HS-5 (cell line): Measurements from ENCODE around the gene FOSB.
"Not testable (repeated sequence)": the region's sequence is repeated elsewhere in the genome, so short reads cannot be mapped to it uniquely, and the experiment has no call there.

Experiments used
- DNase-seq: peaks from one replicate; pipeline ENCODE4 v3.0.0-alpha.2; 2012; ENCODE audit warnings: low read depth

Gene FOSB

GRCh38 chr19:45467456-45468158 is at the start of gene FOSB:
TSS of gene FOSB (plus strand) at chr19:45467996. CDS start at chr19:45468587, 591 bp downstream.
- peak; percentile 85 for DNase-seq

- no peak for DNase-seq
Measured at GRCh38 chr19:45418802-45419201, 49.0 kb upstream of the FOSB start.

- DNase-seq: no peak
Measured at GRCh38 chr19:45419396-45419795, 48.4 kb upstream of the FOSB start.

GRCh38 chr19:45419895-45420294 is 47.9 kb upstream of the FOSB start:
- DNase-seq: no peak

- no peak for DNase-seq
Measured at GRCh38 chr19:45420356-45420755, 47.4 kb upstream of the FOSB start.

- no peak for DNase-seq
Measured at GRCh38 chr19:45420871-45421270, 46.9 kb upstream of the FOSB start.

GRCh38 chr19:45421947-45422498 is 45.8 kb upstream of the FOSB start:
- no peak for DNase-seq

- DNase-seq: no peak
Measured at GRCh38 chr19:45423033-45423588, 44.7 kb upstream of the FOSB start.

GRCh38 chr19:45423589-45424190 is 44.1 kb upstream of the FOSB start, which contains the start of gene ERCC1:
TSS of gene ERCC1 (minus strand) at chr19:45423917. CDS start at chr19:45423374, 543 bp downstream.
- peak; percentile 86 for DNase-seq

GRCh38 chr19:45424191-45425058 is 43.4 kb upstream of the FOSB start:
- peak; percentile 92 for DNase-seq

- no peak for DNase-seq
Measured at GRCh38 chr19:45428384-45429231, 39.2 kb upstream of the FOSB start.

GRCh38 chr19:45429896-45430295 is 37.9 kb upstream of the FOSB start:
- not testable (repeated sequence) for DNase-seq

GRCh38 chr19:45431008-45431407 is 36.8 kb upstream of the FOSB start:
- DNase-seq: not testable (repeated sequence)

- DNase-seq: not testable (repeated sequence)
Measured at GRCh38 chr19:45432543-45432942, 35.3 kb upstream of the FOSB start.

GRCh38 chr19:45437328-45437727 is 30.5 kb upstream of the FOSB start:
- no peak for DNase-seq

- no peak for DNase-seq
Measured at GRCh38 chr19:45439190-45439568, 28.6 kb upstream of the FOSB start.

- DNase-seq: no peak
Measured at GRCh38 chr19:45439569-45440258, 28.1 kb upstream of the FOSB start.

- no peak for DNase-seq
Measured at GRCh38 chr19:45440259-45440638, 27.5 kb upstream of the FOSB start.

GRCh38 chr19:45440873-45441654 is 26.7 kb upstream of the FOSB start:
- DNase-seq: no peak

- DNase-seq: no peak
Measured at GRCh38 chr19:45442408-45442777, 25.4 kb upstream of the FOSB start.
